ENCODE results near the gene MAP3K4.

DNA sequence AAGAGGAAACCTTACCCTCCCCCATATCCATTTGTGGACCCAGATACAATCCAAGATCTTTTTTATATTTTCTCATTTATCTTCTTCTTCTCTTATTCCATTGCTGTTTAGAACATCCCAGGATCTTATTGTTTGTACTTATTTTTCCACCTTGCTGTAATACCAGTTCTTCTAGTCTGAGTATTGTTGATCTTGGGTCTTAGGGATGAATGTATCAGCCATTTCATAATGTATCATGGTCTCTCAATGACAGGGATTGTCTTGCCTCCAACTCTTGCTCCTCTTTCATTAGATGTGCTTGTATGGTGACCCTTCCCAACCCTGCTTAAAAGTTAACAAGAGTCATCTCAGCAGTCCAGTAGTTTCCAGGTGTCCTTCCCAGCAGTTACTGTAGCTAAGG lies 63.3 kb downstream of the MAP3K4 start:
- TF ChIP-seq POLR2A (IDR thresholded peaks at IDR 0.05; ENCODE audit: low read depth, low read length), result no peak
- TF ChIP-seq POLR2AphosphoS5 (IDR thresholded peaks at IDR 0.05; ENCODE audit: low read depth, low read length), result no peak
- no peak for TF ChIP-seq TAF1 (IDR thresholded peaks at IDR 0.05; ENCODE audit: borderline replicate concordance, low read depth, low read length)

Data from GM12892 (cell line).